Pancreas (tissue), 10 donors: ENCODE results near the gene RAB27B. TPM values are rescaled to one million over a fixed set of nuclear protein-coding genes. Genes with fewer than 3 reads are reported as not detected.

Source experiments
- ATAC-seq, 4 donors: fragments of 200-7000 bp; cut with Tn5 transposase; one replicate each; pipeline versions ENCODE4 v1.8.0 to v1.9.1; 2020; ENCODE audit warnings: mild to moderate bottlenecking in 4 of 4, moderate library complexity in 4 of 4
- DNase-seq, 6 donors: peaks; one replicate each; pipeline ENCODE4 v3.0.0-alpha.2; 2020
- FAIRE-seq: peaks from 2 replicates; lab custom pipeline; 2012; peaks lifted over from hg19 to GRCh38; lab: Jason Lieb, UNC
- H3K27ac ChIP-seq, 4 donors: fragments of 200-600 bp; sonication (generic); 1 replicate in 3 of 4; 2 replicates in 1 of 4; pipeline versions ENCODE4 v1.5.0 to v1.8.0; 2020
- H3K27me3 ChIP-seq, 4 donors: fragments of 200-600 bp; one replicate each; pipeline ENCODE4 v1.8.0; 2021
- H3K36me3 ChIP-seq, 3 donors: fragments of 200-600 bp; sonication (generic) in 1 of 3; one replicate each; pipeline versions ENCODE4 v1.5.0 to v1.8.0; 2020 to 2021
- H3K4me1 ChIP-seq, 3 donors: fragments of 200-600 bp; one replicate each; pipeline ENCODE4 v1.8.0; 2021
- H3K4me3 ChIP-seq, 4 donors: fragments of 200-600 bp; sonication (generic) in 2 of 4; one replicate each; pipeline versions ENCODE4 v1.5.0 to v1.8.0; 2020 to 2021
- H3K9me3 ChIP-seq, 4 donors: fragments of 200-600 bp; one replicate each; pipeline ENCODE4 v1.8.0; 2021
- CTCF ChIP-seq, 4 donors: fragments of 200-600 bp; sonication (generic) in 3 of 4; IDR thresholded peaks; one replicate each; pipeline versions ENCODE4 v1.5.0 to v1.8.0; 2021; ENCODE audit warnings: antibody characterized with exemption in 4 of 4
- WGBS, 2 donors: extraction: QIAGEN DNeasy Blood & Tissue Kit; methylation state at CpG; one replicate each; pipeline ENCODE4 v1.1.7; 2013; 5-methylcytosine and 5-hydroxymethylcytosine counted together
- intact Hi-C, 3 donors: fragments of 100-400 bp; cut with DNase I; formaldehyde crosslinking; loops; one replicate each; pipeline versions ENCODE4 v1.11.1 to v1.14.2; 2022
- polyA plus RNA-seq, 2 donors: library from polyadenylated mRNA; stranded (reverse); fragments of 200-250 nt; gene quantifications; one replicate each; pipeline ENCODE4 v1.2.3, GENCODE V29; 2013
- total RNA-seq, 6 donors: library from RNA; stranded (reverse); fragmentation: NEBNext Ultra II Directional in 4 of 6; extraction: Animal tissue kit (Norgen Biotek cat#: 25700) in 4 of 6; gene quantifications; one replicate each; pipeline versions ENCODE4 v1.2.1 to v1.2.4, GENCODE V29; 2021 to 2023
- donor health status: healthy with polysubstance abuse.
- donor health status: DM: no; HTN: no; CAD: no; lungs with moderate emphysema.
- donor health status: DM: no; HTN: no; CAD: no.
- donor health status: control.
- donor health status: control.
- donor health status: Bipolar disorder and iron deficiency.
- donor health status: DM: yes; HTN: yes; CAD: no.
- donor health status: DM: no; HTN: no; CAD: no.
- donor health status: DM: no; HTN: no; CAD: no.
- donor health status: DM: yes; HTN: yes; CAD: no.

The RAB27B gene
- total and polyA plus RNA-seq, 8 donors = 0.61 to 12.9 (median 5.9) TPM

GRCh38 chr18:54899500-54899899, 71.2 kb downstream of the RAB27B start:
- no peaks in the 10 kb centered on the region for H3K4me1 ChIP-seq
- FAIRE-seq = no peak
- H3K27me3 ChIP-seq = no peaks in the 10 kb centered on the region
- no peak for ATAC-seq
- H3K36me3 ChIP-seq = no peaks in the 10 kb centered on the region
- no peak for TF ChIP-seq CTCF (IDR thresholded peaks at IDR 0.05)
- no peak overlapping the region for H3K27ac ChIP-seq
- no peak for DNase-seq
- intact Hi-C loops = no loop called here
- no peaks in the 10 kb centered on the region for H3K9me3 ChIP-seq
- no peak overlapping the region for H3K4me3 ChIP-seq

GRCh38 chr18:54900290-54900689, 72.0 kb downstream of the RAB27B start:
- ATAC-seq (no peak), DNase-seq (no peak), FAIRE-seq (no peak)
- no peak overlapping the region for H3K4me3 ChIP-seq
- no peaks in the 10 kb centered on the region for H3K36me3 ChIP-seq
- TF ChIP-seq CTCF (IDR thresholded peaks at IDR 0.05) = no peak
- H3K4me1 ChIP-seq = no peaks in the 10 kb centered on the region
- 90 to 94% methylated on average over 2 of the region's 2 CpGs for WGBS, 2 donors
- no peaks in the 10 kb centered on the region for H3K27me3 ChIP-seq
- intact Hi-C loops = no loop called here
- H3K9me3 ChIP-seq = no peaks in the 10 kb centered on the region
- H3K27ac ChIP-seq = no peak overlapping the region

GRCh38 chr18:54904581-54904980, 76.3 kb downstream of the RAB27B start:
- DNase-seq (no peak), ATAC-seq (no peak), FAIRE-seq (no peak)
- Histone ChIP-seq H3K4me3 (no peak overlapping the region), H3K9me3 (no peaks in the 10 kb centered on the region), H3K27ac (no peak overlapping the region), H3K36me3 (no peaks in the 10 kb centered on the region), H3K27me3 (no peaks in the 10 kb centered on the region), H3K4me1 (no peaks in the 10 kb centered on the region)
- no peak for TF ChIP-seq CTCF (IDR thresholded peaks at IDR 0.05)
- intact Hi-C loops = no loop called here
- WGBS, 2 donors = 96 to 99% methylated on average over 2 of the region's 2 CpGs

GRCh38 chr18:54905629-54906028, 77.4 kb downstream of the RAB27B start:
- 97 to 98% methylated on average over 5 of the region's 5 CpGs for WGBS, 2 donors
- FAIRE-seq = no peak
- TF ChIP-seq CTCF (IDR thresholded peaks at IDR 0.05) = no peak

GRCh38 chr18:54906331-54907185, 78.3 kb downstream of the RAB27B start:
- Histone ChIP-seq H3K27ac (no peak overlapping the region), H3K36me3 (no peaks in the 10 kb centered on the region), H3K27me3 (no peaks in the 10 kb centered on the region), H3K4me1 (no peaks in the 10 kb centered on the region), H3K9me3 (no peaks in the 10 kb centered on the region), H3K4me3 (no peak overlapping the region)
- intact Hi-C loops = no loop called here
- TF ChIP-seq CTCF (IDR thresholded peaks at IDR 0.05) = no peak
- no peak for ATAC-seq
- WGBS, 2 donors = 70 to 76% methylated on average over 6 of the region's 6 CpGs
- FAIRE-seq = no peak
- DNase-seq = no peak

More at GRCh38 chr18:54905629-54906028, 77.4 kb downstream of the RAB27B start:
- no peaks in the 10 kb centered on the region for H3K36me3 ChIP-seq
- H3K27me3 ChIP-seq = no peaks in the 10 kb centered on the region
- no peak overlapping the region for H3K4me3 ChIP-seq
- H3K9me3 ChIP-seq = no peaks in the 10 kb centered on the region
- no peak for DNase-seq
- H3K27ac ChIP-seq = no peak overlapping the region
- intact Hi-C loops = no loop called here
- H3K4me1 ChIP-seq = no peaks in the 10 kb centered on the region
- no peak for ATAC-seq
